ENCODE data around the gene IL17RB.

The IL17RB gene

GRCh38 chr3:53826048-53826447 is 20.3 kb upstream of the IL17RB start:
- H3K4me3 ChIP-seq (ENCODE audit: low read length) = no peak overlapping the region
- H3F3A ChIP-seq (ENCODE audit: control insufficient read depth, insufficient read depth) = no peaks in the 10 kb centered on the region
- no peaks in the 10 kb centered on the region for H3K36me3 ChIP-seq (ENCODE audit: control insufficient read depth, low read length)
- H3K27ac ChIP-seq (ENCODE audit: low read depth, low read length) = no peak overlapping the region
- no peaks in the 10 kb centered on the region; the same call in 1 of the 2 replicates for H3K27me3 ChIP-seq (ENCODE audit: control insufficient read depth, low read length)
- no peaks in the 10 kb centered on the region for H3K9me2 ChIP-seq (replicated peaks; ENCODE audit: control insufficient read depth, low read length)
- H3K4me1 ChIP-seq (ENCODE audit: control insufficient read depth, low read length) = no peaks in the 10 kb centered on the region
- no peaks in the 10 kb centered on the region for H4K20me1 ChIP-seq (ENCODE audit: control insufficient read depth, insufficient read depth, low read depth, low read length)
- no peak overlapping the region for H3K4me2 ChIP-seq (ENCODE audit: low read length)
- no peaks in the 10 kb centered on the region for H3K79me2 ChIP-seq (ENCODE audit: control insufficient read depth, low read length)
- no peak for TF ChIP-seq EZH2phosphoT487 (IDR thresholded peaks at IDR 0.05; ENCODE audit: borderline replicate concordance, low read length)
- TF ChIP-seq, protein P1, sequence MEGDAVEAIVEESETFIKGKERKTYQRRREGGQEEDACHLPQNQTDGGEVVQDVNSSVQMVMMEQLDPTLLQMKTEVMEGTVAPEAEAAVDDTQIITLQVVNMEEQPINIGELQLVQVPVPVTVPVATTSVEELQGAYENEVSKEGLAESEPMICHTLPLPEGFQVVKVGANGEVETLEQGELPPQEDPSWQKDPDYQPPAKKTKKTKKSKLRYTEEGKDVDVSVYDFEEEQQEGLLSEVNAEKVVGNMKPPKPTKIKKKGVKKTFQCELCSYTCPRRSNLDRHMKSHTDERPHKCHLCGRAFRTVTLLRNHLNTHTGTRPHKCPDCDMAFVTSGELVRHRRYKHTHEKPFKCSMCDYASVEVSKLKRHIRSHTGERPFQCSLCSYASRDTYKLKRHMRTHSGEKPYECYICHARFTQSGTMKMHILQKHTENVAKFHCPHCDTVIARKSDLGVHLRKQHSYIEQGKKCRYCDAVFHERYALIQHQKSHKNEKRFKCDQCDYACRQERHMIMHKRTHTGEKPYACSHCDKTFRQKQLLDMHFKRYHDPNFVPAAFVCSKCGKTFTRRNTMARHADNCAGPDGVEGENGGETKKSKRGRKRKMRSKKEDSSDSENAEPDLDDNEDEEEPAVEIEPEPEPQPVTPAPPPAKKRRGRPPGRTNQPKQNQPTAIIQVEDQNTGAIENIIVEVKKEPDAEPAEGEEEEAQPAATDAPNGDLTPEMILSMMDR (IDR thresholded peaks at IDR 0.05; ENCODE audit: low read depth, low read length, poor library complexity, severe bottlenecking) = no peak
- no peaks in the 10 kb centered on the region for H3K9me3 ChIP-seq (ENCODE audit: control insufficient read depth, insufficient read depth, low read length)

GRCh38 chr3:53828581-53828980 is 17.8 kb upstream of the IL17RB start:
- H3K4me3 ChIP-seq (ENCODE audit: low read length) = no peak overlapping the region
- H3K9me3 ChIP-seq (ENCODE audit: control insufficient read depth, insufficient read depth, low read length) = no peaks in the 10 kb centered on the region
- no peaks in the 10 kb centered on the region for H3K9me2 ChIP-seq (replicated peaks; ENCODE audit: control insufficient read depth, low read length)
- no peaks in the 10 kb centered on the region for H3F3A ChIP-seq (ENCODE audit: control insufficient read depth, insufficient read depth)
- H3K4me2 ChIP-seq (ENCODE audit: low read length) = no peak overlapping the region
- TF ChIP-seq, protein P1 (IDR thresholded peaks at IDR 0.05; ENCODE audit: low read depth, low read length, poor library complexity, severe bottlenecking) = no peak
- no peak for TF ChIP-seq EZH2phosphoT487 (IDR thresholded peaks at IDR 0.05; ENCODE audit: borderline replicate concordance, low read length)
- H3K79me2 ChIP-seq (ENCODE audit: control insufficient read depth, low read length) = no peaks in the 10 kb centered on the region
- H3K27me3 ChIP-seq (ENCODE audit: control insufficient read depth, low read length) = no peaks in the 10 kb centered on the region; the same call in 1 of the 2 replicates
- H4K20me1 ChIP-seq (ENCODE audit: control insufficient read depth, insufficient read depth, low read depth, low read length) = no peaks in the 10 kb centered on the region
- no peak overlapping the region for H3K27ac ChIP-seq (ENCODE audit: low read depth, low read length)
- H3K36me3 ChIP-seq (ENCODE audit: control insufficient read depth, low read length) = no peaks in the 10 kb centered on the region
- H3K4me1 ChIP-seq (ENCODE audit: control insufficient read depth, low read length) = no peaks in the 10 kb centered on the region

GRCh38 chr3:53829605-53830004 is 16.8 kb upstream of the IL17RB start:
- no peak overlapping the region for H3K4me2 ChIP-seq (ENCODE audit: low read length)
- H3K9me2 ChIP-seq (replicated peaks; ENCODE audit: control insufficient read depth, low read length) = no peaks in the 10 kb centered on the region
- H3K36me3 ChIP-seq (ENCODE audit: control insufficient read depth, low read length) = no peaks in the 10 kb centered on the region
- H3K27ac ChIP-seq (ENCODE audit: low read depth, low read length) = no peak overlapping the region
- no peaks in the 10 kb centered on the region for H3K4me1 ChIP-seq (ENCODE audit: control insufficient read depth, low read length)
- no peaks in the 10 kb centered on the region for H4K20me1 ChIP-seq (ENCODE audit: control insufficient read depth, insufficient read depth, low read depth, low read length)
- H3K27me3 ChIP-seq (ENCODE audit: control insufficient read depth, low read length) = no peaks in the 10 kb centered on the region; the same call in 1 of the 2 replicates
- H3K9me3 ChIP-seq (ENCODE audit: control insufficient read depth, insufficient read depth, low read length) = no peaks in the 10 kb centered on the region
- no peaks in the 10 kb centered on the region for H3K79me2 ChIP-seq (ENCODE audit: control insufficient read depth, low read length)
- TF ChIP-seq, protein P1 (IDR thresholded peaks at IDR 0.05; ENCODE audit: low read depth, low read length, poor library complexity, severe bottlenecking) = no peak
- TF ChIP-seq EZH2phosphoT487 (IDR thresholded peaks at IDR 0.05; ENCODE audit: borderline replicate concordance, low read length) = no peak
- H3K4me3 ChIP-seq (ENCODE audit: low read length) = no peak overlapping the region
- no peaks in the 10 kb centered on the region for H3F3A ChIP-seq (ENCODE audit: control insufficient read depth, insufficient read depth)

All from DOHH2 (cell line).